Measurements from ENCODE around the gene GLRA1.
"Not testable (repeated sequence)": the region's sequence is repeated elsewhere in the genome, so short reads cannot be mapped to it uniquely, and the experiment has no call there.

Gene GLRA1

DNA sequence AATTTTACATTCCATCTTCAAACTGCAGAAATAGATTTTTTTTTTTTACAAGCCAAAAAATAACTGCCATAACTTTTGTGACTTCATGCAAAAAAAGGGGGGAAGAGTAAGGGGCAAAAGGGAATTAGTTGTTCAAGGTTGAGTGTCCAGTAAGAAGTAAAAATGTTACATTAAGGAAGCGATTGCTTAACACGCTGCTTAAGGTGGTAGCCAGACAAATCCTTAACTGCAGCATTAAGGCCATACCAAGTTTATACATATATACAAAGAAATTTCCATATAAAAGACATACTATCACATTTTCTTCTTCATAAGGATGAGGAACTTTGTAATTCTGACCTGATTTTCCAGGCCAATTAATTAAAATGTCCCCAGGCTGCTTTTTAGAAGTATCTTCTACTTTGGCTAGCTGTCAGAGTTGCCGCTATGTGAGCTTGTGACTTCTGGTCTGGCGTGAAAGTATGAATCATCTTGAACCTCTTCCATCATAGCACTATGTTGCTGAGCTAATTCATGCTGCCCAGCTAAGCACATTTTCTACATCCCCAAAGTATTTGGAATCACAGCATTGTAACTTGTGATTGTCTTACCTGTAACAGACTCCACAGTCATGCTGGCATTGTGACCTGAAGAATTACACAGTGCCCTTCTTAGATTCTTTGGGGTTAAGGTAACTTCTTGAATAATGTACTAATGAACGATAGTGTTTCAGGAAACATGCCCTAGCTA, 112.9 kb downstream of the GLRA1 start:
- DNase-seq = no peak

DNA sequence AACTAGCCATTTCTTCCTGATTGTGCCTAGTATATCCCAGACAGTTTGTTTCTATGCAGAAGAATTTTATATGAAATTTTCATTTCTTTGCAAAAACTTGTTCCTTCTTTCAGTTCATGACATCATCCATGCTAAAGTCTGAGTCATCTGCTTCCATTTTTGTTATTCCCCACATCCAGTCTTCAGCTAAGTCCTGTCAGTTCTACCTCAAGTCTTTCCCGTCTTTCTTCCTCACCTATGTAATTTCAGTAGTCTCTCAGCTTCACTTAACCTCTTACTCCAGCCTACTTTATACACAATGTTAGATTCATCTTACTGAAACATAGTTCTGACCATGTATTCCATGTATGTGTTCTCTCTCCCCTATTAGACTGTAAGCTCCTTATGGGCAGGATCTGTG, 113.8 kb downstream of the GLRA1 start:
- no peak for DNase-seq

DNA sequence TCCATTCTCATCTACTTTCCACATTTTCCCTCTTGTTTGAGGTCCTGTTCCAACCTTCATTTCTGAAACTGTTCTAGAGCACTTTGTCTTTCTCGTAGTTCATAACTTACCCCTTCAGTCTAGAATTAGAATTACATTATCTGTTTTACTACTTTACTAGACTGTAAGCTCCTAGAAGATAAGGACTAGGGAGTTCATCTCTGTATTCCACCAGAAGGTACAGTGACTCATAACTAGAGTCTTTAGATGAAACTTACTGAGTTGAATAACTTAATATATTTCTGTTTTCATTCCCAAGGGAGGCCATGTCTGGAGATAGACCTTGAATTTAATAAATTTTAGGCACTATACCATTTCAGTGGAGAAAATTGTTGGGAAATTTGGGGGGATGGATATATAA, 114.2 kb downstream of the GLRA1 start:
- no peak for DNase-seq

DNA sequence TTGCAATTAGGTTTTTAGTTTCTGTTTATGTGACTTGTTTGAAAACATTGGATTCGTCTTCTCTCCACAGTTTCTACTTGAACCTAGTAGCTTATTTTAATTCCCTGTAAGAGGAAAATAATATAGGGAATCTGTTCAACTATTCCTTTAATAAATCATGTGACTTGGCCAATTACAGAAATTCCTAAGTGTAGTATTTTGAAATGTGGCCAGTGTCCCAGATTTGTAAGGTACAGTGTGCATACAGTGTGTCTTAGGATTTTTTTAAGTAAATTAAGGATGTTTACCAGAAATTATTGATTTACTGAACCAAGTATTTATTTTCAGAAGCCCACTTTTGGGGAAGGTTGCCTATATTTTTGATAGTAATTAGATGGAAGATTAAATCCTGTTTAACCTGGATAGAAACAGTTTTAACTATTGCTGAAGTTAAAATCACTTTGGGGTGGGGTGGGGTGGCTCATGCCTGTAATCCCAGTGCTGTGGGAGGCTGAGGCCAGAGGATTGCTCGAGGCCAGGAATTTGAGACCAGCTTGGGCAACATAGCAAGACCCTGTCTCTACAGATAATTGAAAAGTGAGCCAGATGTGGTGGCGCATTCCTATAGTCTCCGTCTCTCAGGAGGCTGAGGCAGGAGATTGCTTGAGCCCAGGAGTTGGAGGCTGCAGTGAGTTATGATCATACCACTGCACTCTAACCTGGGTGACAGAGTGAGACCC, 116.0 kb downstream of the GLRA1 start:
- DNase-seq = no peak

DNA sequence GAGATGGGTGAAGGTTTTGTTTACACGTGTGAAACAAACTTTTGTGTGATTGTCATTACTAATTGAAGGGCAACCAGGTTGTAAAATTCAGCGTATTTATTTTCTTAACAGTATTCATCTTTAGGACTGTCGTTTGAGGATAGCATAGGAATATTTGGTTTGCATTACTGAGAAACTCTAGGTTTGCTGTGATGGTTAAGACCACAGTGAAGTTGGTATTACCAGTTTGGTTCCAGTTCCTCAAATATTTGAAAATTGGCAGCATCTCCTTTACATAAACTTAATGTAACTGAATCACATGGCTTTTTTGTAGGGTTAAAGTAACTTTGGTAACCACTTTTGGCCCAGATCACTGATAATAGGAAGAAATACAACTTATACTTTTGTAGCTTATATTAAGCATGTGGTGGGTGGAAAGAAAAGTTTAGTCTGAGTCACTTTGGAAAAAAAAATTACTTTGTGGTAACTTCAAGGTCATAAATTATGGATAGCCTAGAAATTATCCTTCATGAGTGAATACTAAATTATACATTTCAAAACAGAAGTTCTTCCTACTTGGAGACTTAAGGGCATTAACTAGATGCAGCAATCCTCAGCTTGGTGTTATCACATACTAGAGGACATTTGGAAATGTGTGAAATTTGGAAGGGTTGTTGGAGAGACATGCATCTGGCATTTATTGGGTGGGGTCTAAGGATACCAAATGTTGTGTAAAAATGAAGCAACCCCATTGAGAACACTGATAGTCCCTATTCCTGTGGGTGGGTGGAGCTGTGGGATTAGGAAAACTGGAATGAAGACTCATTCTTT, 119.0 kb downstream of the GLRA1 start:
- DNase-seq = no peak

DNA sequence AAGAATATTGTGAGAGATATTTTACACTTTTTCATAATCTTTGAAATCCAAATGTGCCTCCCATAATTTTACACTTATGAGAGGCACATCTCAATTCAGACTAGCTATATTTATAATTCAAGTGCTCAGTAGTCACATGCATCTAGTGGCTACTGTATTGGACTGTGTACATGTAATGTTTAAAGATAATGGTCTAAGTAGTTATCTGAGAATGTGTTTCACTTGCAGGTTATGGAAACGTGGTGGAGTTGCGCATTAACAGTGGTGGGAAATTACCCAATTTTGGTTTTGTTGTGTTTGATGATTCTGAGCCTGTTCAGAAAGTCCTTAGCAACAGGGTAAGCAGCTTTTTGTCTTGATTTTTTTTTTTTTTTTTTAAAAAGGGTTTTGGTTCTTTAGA, 124.1 kb downstream of the GLRA1 start:
- no peak for DNase-seq

DNA sequence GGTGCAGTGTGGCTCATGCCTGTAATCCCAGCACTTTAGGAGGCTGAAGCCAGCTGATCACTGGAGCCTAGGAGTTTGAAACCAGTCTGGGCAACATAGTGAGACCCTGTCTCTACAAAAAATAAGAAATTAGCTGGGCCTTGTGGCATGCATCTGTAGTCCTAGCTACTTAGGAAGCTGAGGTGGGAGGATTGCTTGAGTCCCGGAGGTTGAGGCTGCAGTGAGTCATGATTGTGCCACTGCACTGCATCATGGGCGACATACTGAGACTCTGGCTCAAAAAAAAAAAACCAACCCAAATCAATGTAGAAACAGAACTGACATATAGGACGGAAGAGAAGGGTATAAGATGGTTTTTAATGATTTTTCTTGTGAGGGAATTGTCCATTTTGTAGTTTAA, 125.2 kb downstream of the GLRA1 start:
- DNase-seq = no peak

DNA sequence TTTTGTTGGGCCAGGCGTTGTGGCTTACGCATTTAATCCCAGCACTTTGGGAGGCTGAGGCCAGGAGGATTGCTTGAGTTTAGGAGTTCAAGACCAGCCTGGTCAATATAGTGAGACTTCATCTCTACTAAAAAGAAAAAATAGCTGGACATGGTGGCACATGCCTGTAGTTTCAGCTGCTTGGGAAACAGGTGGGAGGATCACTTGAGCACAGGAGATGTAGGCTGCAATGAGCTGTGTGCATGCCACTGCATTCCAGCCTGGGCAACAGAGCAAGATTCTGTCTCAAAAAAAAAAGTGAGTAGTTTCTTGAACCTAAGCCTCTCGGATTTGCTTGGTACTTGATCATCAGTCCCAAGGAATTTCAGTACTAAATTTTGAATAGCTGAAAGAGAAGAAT, 126.0 kb downstream of the GLRA1 start:
- DNase-seq = no peak

DNA sequence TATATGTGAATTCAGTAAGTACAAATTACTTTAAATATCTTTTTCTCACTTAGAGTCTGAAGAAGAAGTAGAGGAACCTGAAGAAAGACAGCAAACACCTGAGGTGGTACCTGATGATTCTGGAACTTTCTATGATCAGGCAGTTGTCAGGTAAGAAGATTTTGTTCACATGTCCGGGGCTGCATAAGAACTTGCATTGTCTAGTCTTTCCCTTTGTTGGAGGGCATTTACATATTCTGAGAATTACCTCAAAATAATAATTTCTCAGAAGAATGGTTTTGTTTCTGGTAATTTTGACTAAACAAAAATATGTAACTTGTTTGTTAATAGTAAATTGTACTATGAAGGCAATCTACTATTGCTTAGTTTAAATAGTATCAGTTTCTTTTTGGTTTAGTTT, 129.2 kb downstream of the GLRA1 start:
- no peak for DNase-seq

DNA sequence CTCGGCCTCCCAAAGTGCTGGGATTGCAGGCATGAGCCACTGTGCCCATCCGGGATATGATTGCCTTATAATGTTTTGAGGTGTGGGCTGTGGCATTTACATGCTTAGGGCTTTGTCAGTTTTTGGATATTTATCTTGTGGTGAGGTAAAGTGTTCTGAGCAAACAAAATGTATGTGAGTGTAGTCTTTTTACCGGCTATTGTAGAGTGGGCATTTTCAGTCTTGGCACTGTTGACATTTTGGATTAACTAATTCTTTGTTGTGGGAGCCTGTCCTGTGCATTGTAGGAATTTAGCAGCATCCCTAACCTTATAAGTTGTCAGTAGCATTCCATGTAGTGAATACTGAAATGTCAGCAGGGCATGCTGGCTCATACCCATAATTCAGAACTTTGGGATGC, 131.3 kb downstream of the GLRA1 start:
- DNase-seq = no peak

DNA sequence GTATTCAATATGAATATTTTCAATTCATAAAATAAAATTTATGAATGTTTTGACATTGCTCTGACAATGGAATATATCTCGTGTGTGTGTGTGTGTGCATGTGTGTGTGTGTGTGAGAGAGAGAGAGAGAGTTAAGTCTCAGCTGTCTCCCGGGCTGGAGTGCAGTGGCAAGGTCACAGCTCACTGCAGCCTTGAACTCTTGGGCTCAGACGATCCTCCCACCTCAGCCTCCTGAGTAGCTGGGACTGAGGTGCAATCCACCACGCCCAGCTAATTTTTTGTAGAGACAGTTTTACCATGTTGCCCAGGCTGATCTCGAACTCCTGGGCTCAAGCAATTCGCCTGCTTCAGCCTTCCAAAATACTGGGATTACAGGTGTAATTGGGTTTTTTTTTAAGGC, 136.8 kb downstream of the GLRA1 start:
- DNase-seq = no peak

DNA sequence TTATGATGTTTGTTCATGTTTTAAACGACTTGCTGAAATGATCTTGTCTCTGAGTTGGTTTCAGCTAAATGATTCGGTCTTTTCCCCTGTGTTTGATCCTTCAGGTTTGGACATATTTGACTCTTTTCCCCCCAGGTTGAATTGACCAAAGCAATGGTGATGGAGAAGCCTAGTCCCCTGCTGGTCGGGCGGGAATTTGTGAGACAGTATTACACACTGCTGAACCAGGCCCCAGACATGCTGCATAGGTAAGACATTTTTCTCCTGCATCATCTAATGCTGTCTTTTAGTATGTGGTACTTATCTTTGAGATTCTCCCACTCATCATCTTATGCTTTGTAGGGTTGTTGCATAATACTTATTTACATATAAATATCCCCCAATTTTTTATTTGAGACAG, 138.2 kb downstream of the GLRA1 start:
- no peak for DNase-seq

DNA sequence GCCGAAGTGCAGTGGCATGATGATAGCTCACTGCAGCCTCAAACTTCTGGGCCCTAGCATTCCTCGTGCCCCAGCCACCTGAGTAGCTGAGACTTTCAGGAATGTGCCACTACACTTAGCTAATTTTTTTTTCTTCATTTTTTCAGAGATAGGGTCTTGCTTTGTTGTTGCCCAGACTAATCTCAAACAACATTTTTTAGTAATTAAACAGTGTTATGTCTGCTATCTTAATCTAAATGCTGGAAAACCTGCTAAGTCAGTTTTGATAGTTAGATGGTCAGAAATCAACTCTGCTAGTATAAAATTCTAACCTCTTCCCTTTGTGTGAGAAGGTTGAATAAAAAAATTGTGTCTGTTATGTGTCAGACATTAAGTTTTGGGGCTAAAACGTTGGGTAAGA, 140.5 kb downstream of the GLRA1 start:
- DNase-seq = no peak

DNA sequence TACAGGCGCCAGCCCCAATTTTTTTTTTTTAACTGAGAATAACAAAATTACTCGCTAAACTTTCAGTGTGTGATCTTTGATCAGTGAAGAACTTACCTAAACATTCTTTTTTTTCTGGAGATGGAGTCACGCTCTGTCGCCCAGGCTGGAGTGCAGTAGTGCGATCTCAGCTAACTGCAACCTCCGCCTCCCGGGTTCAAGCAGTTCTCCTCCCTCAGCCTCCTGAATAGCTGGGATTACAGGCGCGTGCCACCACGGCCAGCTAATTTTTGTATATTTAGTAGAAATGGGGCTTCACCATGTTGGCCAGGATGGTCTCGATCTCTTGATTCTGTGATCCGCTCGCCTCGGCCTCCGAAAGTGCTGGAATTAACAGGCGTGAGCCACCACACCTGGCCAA, 141.0 kb downstream of the GLRA1 start:
- DNase-seq = not testable (repeated sequence)

DNA sequence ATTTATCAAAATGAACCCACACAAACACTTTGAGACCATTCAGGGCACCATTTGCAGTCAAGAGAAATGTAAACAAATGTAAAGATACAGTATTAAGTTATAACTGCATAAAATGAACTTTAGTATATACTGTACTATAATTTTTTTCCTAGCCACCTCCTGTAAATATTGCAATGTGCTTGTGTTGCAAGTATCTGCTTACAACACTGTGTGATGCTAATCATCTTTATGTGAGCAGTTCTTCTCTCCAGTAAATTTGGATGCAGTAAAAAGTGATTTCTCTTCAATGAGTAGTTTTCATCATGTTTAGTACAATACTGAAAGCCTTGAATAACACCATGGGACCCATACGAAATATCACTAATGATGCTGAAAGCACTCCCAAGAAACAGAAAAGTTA, 143.4 kb downstream of the GLRA1 start:
- no peak for DNase-seq

DNA sequence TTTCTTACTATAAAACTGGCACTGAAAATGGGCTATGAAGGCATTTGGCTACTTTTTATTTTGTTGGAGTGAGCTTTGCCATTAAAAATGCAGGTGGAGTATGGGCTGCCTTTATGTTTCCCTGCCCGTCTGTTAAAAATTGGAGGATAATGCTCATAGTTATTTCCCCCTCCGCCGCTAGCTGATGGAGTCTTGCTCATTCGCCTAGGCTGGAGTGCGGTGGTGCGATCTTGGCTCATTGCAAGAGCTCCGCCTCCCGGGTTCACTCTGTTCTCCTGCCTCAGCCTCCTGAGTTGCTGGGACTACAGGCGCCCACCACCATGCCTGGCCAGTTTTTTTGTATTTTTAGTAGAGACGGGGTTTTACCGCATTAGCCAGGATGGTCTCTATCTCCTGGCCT, 144.3 kb downstream of the GLRA1 start:
- DNase-seq = no peak

DNA sequence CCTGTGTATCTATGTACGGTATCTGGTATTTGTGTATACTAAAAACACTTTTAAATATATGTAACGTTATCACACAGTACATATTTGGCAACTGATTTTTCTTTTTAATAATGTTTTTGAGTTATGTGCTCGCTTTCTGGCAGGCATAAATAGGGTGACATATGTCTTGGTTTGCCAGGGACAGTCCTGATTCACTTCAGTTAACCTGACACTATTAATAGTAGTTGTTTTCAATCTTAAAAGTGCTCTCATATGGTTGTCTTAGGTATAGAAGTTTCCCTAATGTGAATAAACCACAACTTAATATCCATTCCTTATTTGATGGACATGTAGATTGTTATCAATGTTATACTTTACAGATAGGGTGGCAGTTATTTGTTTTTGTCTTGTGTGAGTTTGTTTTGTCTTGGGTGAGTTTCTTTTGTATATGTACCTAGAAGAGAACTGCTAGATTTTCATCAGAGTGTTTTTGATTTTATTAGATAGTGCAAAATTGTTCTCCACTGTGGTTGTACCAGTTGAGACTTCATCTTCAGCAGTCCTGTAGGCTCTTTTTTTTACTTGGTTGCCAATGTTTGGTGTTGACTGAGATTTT, 145.0 kb downstream of the GLRA1 start:
- no peak for DNase-seq

DNA sequence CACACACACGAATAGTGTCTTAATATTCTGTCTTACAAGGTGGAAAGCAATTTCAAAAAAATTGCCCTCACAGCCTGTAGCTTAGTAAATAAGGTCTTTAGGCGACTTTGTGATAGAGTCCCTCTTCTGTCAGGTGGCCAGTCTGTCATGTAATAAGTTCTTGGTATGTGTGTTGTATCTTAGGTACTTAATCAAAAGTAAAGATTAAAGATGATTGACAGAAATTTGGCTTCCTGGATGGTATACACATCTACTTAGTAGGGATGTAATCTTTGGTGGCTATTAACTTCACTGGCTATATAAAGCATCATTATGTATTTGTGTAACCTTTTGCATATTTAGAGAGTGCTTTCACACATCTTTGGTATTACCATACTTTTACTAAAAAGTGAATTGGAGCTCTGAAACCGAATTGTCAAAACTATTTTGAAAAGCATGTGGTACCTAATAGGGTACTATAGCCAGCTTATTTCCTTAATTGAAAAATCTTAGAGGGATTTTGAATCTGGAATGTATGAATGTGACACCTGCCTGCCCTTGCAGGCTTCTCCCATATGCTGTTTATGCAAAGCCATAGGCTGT, 149.5 kb downstream of the GLRA1 start:
- no peak for DNase-seq

DNA sequence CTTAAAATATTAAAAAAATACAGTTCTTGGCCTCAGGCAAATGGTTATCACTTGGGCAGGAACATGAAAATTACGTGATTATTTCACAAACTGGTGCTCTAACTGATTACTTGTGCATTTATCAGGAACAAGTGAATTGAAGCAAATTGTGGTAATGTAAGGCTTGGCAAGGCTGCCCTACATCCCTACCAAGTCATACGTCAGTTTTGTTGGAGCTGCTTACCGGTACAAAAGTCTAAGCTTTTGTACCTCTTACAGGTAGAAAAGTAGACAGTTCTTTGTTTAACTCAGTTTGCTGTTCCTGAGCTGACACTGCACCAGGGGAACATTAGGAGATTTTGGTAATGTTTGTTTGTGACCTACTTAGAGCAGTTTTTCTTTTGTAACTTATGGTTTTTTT, 150.7 kb downstream of the GLRA1 start:
- DNase-seq = no peak

DNA sequence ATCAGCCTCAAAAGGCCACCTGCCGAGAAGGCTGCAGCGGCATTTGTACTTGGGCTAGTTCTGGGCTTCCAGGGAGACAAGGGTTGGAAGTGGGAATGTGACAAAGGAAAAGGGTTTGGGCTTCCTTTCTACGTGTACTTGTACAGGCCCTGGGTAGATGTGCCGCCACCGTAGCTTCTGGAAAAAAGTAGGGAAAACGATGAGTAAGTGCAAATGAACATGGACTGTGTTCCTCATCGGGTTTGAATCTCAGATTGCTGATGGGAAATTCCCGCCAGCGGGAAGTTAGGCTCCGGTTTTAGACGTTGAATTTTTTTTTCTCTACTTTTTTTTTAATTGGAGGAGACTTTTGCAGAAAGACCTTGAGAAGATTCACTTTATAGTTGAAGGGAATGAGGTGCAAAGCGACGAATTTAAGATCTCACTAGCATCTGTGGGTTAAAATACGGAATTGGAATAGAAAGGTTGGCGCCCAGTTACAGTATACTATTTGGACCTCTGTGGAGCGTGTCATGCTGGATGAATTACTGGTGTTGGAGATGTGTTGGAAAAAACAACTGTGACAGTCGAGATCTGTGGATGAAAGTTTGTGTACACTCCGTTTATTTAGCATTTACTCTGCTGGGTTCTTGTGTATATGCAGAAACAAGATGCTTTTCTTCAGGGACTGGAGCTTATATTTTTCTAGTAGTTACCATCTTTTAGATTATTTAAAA, 151.6 kb downstream of the GLRA1 start:
- no peak for DNase-seq
